K562 (cell line): ENCODE measurements around the gene DUSP19. TPM values are rescaled to one million over a fixed set of nuclear protein-coding genes. Genes with fewer than 3 reads are reported as not detected.

ENCODE experiments used
- CBFA2T2 ChIP-seq: fragments of 450-650 bp; conservative IDR thresholded peaks from 2 replicates; pipeline ENCODE4 v1.6.1; 2017; ENCODE audit warnings: mild to moderate bottlenecking
- CHD7 ChIP-seq: fragments of 200-600 bp; sonication (generic); IDR thresholded peaks from one replicate; pipeline ENCODE4 v1.6.1; 2012; ENCODE audit warnings: mild to moderate bottlenecking, low read depth, low read length, inconsistent platforms
- KHSRP ChIP-seq: fragments of 450-650 bp; IDR thresholded peaks from 2 replicates; pipeline ENCODE4 v1.6.1; 2017
- NFIC ChIP-seq: fragments of 450-650 bp; IDR thresholded peaks from 2 replicates; pipeline ENCODE4 v1.6.1; 2017; ENCODE audit warnings: mild to moderate bottlenecking, inconsistent platforms
- NRF1 ChIP-seq, 2 experiments: fragments of 450-650 bp; IDR thresholded peaks in 1 of 2; conservative IDR thresholded peaks in 1 of 2; 2 replicates each; pipeline ENCODE4 v1.6.1; 2014; ENCODE audit warnings: mild to moderate bottlenecking in 2 of 2
- TCF7 ChIP-seq: sonication (generic); IDR thresholded peaks from 2 replicates; pipeline ENCODE4 v1.6.1; 2016; ENCODE audit warnings: antibody characterized with exemption, borderline replicate concordance
- polyA plus RNA-seq, 8 experiments: library from polyadenylated mRNA; depleted of rRNA in 4 of 8; stranded (reverse) in 5 of 8; unstranded in 3 of 8; fragments of >200 nt; fragmentation: Nextera tagmentation in 2 of 8; fragmentation: Illumina TruSeq in 1 of 8; extraction: Ambion mirVana in 2 of 8; extraction: Trizol in 1 of 8; gene quantifications; 2 replicates each; pipeline versions ENCODE4 v1.2.1 to v1.2.3, GENCODE V29; 2011 to 2014; ENCODE audit warnings: inconsistent platforms in 1 of 8, missing spikeins in 1 of 8
- total RNA-seq, 7 experiments: library from RNA; depleted of rRNA in 6 of 7; stranded (reverse); fragments of >200 nt in 6 of 7; fragmentation: Illumina TruSeq in 2 of 7; extraction: Trizol in 2 of 7; gene quantifications; 2 replicates each; pipeline versions ENCODE4 v1.2.1 to v1.2.3, GENCODE V29; 2011 to 2021; ENCODE audit warnings: low replicate concordance in 1 of 7
- TF ChIP-seq, protein P1 (sequence below): sonication (generic); formaldehyde crosslinking; IDR thresholded peaks from 2 replicates; pipeline ENCODE4 v1.8.0; 2022; ENCODE audit warnings: missing genetic modification reagents, mild to moderate bottlenecking, moderate library complexity, borderline replicate concordance
- TF ChIP-seq, protein P2 (sequence below): sonication (generic); formaldehyde crosslinking; IDR thresholded peaks from 2 replicates; pipeline ENCODE4 v1.8.1; 2023; ENCODE audit warnings: missing genetic modification reagents, mild to moderate bottlenecking, borderline replicate concordance

DUSP19 gene
- total and polyA plus RNA-seq, 9 of the 15 experiments (the other 6 are each of a cell fraction or from before 2014, with no cell fraction given): 1.6 to 6.3 (median 3.1) TPM

DNA sequence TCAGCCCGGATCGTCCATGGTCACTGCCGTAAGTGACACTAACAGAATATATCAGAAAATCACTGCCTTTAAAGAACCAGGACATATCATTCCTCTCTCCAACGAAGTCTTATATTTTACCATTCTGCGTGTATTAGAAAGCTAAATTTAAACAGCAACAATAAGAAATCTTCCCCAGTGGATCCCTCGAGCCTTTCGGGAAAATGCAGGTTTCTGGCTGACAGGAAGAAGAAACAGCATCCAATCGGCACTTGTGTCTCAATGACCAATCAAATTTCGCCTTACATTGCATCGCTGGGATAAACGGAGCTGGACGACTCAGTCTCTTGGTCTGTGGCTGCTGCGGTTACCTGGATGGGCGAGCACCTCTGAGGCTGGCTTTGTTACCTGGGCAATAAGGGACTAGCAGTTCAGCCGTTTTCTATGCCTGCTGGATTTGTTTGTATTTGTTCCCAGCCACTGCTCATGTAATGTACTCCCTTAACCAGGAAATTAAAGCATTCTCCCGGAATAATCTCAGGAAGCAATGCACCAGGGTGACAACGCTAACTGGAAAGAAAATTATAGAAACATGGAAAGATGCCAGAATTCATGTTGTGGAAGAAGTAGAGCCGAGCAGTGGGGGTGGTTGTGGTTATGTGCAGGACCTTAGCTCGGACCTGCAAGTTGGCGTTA is at the start of gene DUSP19 (continued):
- TF ChIP-seq CHD7 (no peak), NRF1 (conservative IDR thresholded peaks at IDR 0.05 in 1 of 2, IDR thresholded peaks at IDR 0.05 in 1 of 2) (peak in 1 of 2 experiments; percentile 23; a peak in 1 of 4 replicates), TCF7 (no peak), NFIC (peak; percentile 91), KHSRP (no peak), CBFA2T2 (no peak)
- TF ChIP-seq, protein P1, sequence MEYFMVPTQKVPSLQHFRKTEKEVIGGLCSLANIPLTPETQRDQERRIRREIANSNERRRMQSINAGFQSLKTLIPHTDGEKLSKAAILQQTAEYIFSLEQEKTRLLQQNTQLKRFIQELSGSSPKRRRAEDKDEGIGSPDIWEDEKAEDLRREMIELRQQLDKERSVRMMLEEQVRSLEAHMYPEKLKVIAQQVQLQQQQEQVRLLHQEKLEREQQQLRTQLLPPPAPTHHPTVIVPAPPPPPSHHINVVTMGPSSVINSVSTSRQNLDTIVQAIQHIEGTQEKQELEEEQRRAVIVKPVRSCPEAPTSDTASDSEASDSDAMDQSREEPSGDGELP (CRISPR knock-in tag): peak; percentile 74
- TF ChIP-seq, protein P2, sequence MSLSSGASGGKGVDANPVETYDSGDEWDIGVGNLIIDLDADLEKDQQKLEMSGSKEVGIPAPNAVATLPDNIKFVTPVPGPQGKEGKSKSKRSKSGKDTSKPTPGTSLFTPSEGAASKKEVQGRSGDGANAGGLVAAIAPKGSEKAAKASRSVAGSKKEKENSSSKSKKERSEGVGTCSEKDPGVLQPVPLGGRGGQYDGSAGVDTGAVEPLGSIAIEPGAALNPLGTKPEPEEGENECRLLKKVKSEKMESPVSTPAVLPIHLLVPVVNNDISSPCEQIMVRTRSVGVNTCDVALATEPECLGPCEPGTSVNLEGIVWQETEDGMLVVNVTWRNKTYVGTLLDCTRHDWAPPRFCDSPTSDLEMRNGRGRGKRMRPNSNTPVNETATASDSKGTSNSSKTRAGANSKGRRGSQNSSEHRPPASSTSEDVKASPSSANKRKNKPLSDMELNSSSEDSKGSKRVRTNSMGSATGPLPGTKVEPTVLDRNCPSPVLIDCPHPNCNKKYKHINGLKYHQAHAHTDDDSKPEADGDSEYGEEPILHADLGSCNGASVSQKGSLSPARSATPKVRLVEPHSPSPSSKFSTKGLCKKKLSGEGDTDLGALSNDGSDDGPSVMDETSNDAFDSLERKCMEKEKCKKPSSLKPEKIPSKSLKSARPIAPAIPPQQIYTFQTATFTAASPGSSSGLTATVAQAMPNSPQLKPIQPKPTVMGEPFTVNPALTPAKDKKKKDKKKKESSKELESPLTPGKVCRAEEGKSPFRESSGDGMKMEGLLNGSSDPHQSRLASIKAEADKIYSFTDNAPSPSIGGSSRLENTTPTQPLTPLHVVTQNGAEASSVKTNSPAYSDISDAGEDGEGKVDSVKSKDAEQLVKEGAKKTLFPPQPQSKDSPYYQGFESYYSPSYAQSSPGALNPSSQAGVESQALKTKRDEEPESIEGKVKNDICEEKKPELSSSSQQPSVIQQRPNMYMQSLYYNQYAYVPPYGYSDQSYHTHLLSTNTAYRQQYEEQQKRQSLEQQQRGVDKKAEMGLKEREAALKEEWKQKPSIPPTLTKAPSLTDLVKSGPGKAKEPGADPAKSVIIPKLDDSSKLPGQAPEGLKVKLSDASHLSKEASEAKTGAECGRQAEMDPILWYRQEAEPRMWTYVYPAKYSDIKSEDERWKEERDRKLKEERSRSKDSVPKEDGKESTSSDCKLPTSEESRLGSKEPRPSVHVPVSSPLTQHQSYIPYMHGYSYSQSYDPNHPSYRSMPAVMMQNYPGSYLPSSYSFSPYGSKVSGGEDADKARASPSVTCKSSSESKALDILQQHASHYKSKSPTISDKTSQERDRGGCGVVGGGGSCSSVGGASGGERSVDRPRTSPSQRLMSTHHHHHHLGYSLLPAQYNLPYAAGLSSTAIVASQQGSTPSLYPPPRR (CRISPR knock-in tag): no peak; the same call in 1 of the 2 replicates
